Smooth muscle cell (in vitro differentiated cells): ENCODE data around the gene CLASRP. TPM values are rescaled to one million over a fixed set of nuclear protein-coding genes. Genes with fewer than 3 reads are reported as not detected.

Source experiments
- DNase-seq: peaks from one replicate; lab custom pipeline; 2025; ENCODE audit not compliant: unreplicated experiment; lab: John Stamatoyannopoulos, UW
- H2AFZ ChIP-seq: fragments of 200-600 bp; sonication (generic); 2 replicates; pipeline ENCODE4 v1.6.0; 2016; ENCODE audit warnings: antibody characterized with exemption, low read depth, mild to moderate bottlenecking
- H3F3A ChIP-seq: fragments of 200-600 bp; sonication (generic); 2 replicates; pipeline ENCODE4 v1.6.0; 2017; ENCODE audit warnings: antibody characterized with exemption, low read depth
- H3K27ac ChIP-seq: fragments of 200-600 bp; sonication (generic); 2 replicates; pipeline ENCODE4 v1.5.1; 2016; ENCODE audit warnings: low read depth, mild to moderate bottlenecking
- H3K27me3 ChIP-seq: fragments of 200-600 bp; sonication (generic); 2 replicates; pipeline ENCODE4 v1.6.1; 2016; ENCODE audit warnings: low read depth, mild to moderate bottlenecking
- H3K36me3 ChIP-seq: fragments of 200-600 bp; sonication (generic); 2 replicates; pipeline ENCODE4 v1.5.1; 2016; ENCODE audit warnings: low read depth
- H3K4me1 ChIP-seq: fragments of 200-600 bp; sonication (generic); 2 replicates; pipeline ENCODE4 v1.5.1; 2016; ENCODE audit warnings: low read depth
- H3K4me2 ChIP-seq: fragments of 200-600 bp; sonication (generic); 2 replicates; pipeline ENCODE4 v1.6.0; 2016; ENCODE audit warnings: mild to moderate bottlenecking
- H3K4me3 ChIP-seq: fragments of 200-600 bp; sonication (generic); 2 replicates; pipeline ENCODE4 v1.5.1; 2016; ENCODE audit warnings: mild to moderate bottlenecking
- H3K79me2 ChIP-seq: fragments of 200-600 bp; sonication (generic); 2 replicates; pipeline ENCODE4 v1.6.0; 2016; ENCODE audit warnings: low read depth, mild to moderate bottlenecking
- H3K9ac ChIP-seq: fragments of 200-600 bp; sonication (generic); 2 replicates; pipeline ENCODE4 v1.6.0; 2016; ENCODE audit warnings: low read depth
- H3K9me3 ChIP-seq: fragments of 200-600 bp; sonication (generic); replicated peaks from 2 replicates; pipeline ENCODE4 v1.5.1; 2016; ENCODE audit warnings: low read depth
- H4K20me1 ChIP-seq: fragments of 200-600 bp; sonication (generic); 2 replicates; pipeline ENCODE4 v1.6.0; 2016; ENCODE audit warnings: low read depth
- WGBS: methylation state at CpG from one replicate; pipeline ENCODE4 v1.1.7; 2016; ENCODE audit warnings: low lambda C conversion rate; 5-methylcytosine and 5-hydroxymethylcytosine counted together
- polyA plus RNA-seq: library from polyadenylated mRNA; unstranded; fragments of >200 nt; fragmentation: Nextera tagmentation; extraction: Ambion mirVana; gene quantifications from 2 replicates; pipeline ENCODE4 v1.2.1, GENCODE V29; 2016
- total RNA-seq: library from RNA; depleted of rRNA; stranded (reverse); fragments of >200 nt; gene quantifications from 2 replicates; pipeline ENCODE4 v1.2.3, GENCODE V29; 2014
- TF ChIP-seq, protein P1 (sequence below): fragments of 200-600 bp; sonication (generic); IDR thresholded peaks from 2 replicates; pipeline ENCODE4 v1.5.1; 2017; ENCODE audit warnings: borderline replicate concordance, mild to moderate bottlenecking, antibody characterized with exemption; ENCODE audit not compliant: insufficient read depth, poor library complexity, severe bottlenecking

CLASRP gene
- total and polyA plus RNA-seq, 2 experiments from 2014 or later = 24.3 to 34.6 TPM

DNA sequence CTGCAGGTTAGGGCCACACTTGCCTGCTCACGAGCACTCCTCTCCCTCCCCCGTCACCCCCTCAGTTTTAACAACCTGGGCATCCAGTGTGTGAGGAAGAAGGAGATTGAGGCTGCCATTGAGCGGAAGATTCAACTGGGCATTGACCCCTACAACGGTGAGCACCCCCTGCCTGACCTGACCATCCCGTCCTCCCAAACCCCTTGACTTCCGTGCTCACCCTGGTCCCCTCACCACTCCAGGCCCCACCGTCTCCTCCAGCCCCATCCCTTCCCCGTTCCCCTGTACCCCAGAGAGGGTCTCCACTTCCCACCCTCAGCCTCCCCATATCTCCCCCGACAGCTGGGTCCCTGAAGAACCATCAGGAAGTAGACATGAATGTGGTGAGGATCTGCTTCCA lies 13.6 kb upstream of the CLASRP start:
- Histone ChIP-seq H3K27me3 (no peaks in the 10 kb centered on the region), H3K36me3 (peaks cover 9% of the 10 kb centered on the region), H3F3A (no peaks in the 10 kb centered on the region), H3K4me1 (no peaks in the 10 kb centered on the region), H4K20me1 (no peaks in the 10 kb centered on the region), H2AFZ (no peak overlapping the region), H3K4me2 (no peak overlapping the region), H3K4me3 (no peak overlapping the region), H3K9ac (no peak overlapping the region), H3K79me2 (no peaks in the 10 kb centered on the region), H3K9me3 (no peaks in the 10 kb centered on the region), H3K27ac (no peak overlapping the region)
- 95% methylated on average over 9 of the region's 9 CpGs for WGBS
- TF ChIP-seq, protein P1, sequence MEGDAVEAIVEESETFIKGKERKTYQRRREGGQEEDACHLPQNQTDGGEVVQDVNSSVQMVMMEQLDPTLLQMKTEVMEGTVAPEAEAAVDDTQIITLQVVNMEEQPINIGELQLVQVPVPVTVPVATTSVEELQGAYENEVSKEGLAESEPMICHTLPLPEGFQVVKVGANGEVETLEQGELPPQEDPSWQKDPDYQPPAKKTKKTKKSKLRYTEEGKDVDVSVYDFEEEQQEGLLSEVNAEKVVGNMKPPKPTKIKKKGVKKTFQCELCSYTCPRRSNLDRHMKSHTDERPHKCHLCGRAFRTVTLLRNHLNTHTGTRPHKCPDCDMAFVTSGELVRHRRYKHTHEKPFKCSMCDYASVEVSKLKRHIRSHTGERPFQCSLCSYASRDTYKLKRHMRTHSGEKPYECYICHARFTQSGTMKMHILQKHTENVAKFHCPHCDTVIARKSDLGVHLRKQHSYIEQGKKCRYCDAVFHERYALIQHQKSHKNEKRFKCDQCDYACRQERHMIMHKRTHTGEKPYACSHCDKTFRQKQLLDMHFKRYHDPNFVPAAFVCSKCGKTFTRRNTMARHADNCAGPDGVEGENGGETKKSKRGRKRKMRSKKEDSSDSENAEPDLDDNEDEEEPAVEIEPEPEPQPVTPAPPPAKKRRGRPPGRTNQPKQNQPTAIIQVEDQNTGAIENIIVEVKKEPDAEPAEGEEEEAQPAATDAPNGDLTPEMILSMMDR = no peak
- DNase-seq = no peak

GRCh38 chr19:45027371-45027770 lies 11.5 kb upstream of the CLASRP start:
- Histone ChIP-seq H3K79me2 (no peaks in the 10 kb centered on the region), H3K9me3 (no peaks in the 10 kb centered on the region), H3K9ac (no peak overlapping the region), H3K27me3 (no peaks in the 10 kb centered on the region), H2AFZ (no peak overlapping the region), H3K4me3 (no peak overlapping the region), H3K27ac (no peak overlapping the region), H4K20me1 (no peaks in the 10 kb centered on the region), H3K4me2 (no peak overlapping the region), H3K36me3 (peaks cover 9% of the 10 kb centered on the region), H3K4me1 (no peaks in the 10 kb centered on the region), H3F3A (no peaks in the 10 kb centered on the region)
- 97% methylated on average over 2 of the region's 2 CpGs for WGBS
- TF ChIP-seq, protein P1 = no peak
- no peak for DNase-seq

DNA sequence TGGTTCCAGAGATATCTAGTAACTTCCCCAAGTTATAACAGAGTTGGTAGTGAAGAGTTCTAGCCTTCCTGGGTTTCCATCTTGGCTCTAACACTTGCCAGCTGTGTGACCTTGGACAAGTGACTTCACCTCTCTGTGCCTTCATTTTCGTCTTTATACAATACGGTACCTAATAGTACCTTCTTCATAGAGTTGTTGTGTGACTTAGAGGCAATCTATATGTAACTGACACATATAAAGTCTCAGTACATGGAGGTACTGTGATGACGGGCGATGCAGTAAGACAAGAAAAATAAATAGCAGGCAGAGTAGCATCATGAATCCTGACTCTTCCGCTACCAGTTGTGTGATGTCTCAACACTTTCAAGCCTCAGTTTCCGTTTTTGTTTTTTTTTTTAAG lies 8.0 kb upstream of the CLASRP start:
- Histone ChIP-seq H4K20me1 (no peaks in the 10 kb centered on the region), H3K9me3 (no peaks in the 10 kb centered on the region), H3K79me2 (no peaks in the 10 kb centered on the region), H3K27me3 (no peaks in the 10 kb centered on the region), H3K4me3 (no peak overlapping the region), H3K27ac (no peak overlapping the region), H3K4me1 (no peaks in the 10 kb centered on the region), H3K36me3 (peaks cover 15% of the 10 kb centered on the region), H3K4me2 (no peak overlapping the region), H3K9ac (no peak overlapping the region), H2AFZ (no peak overlapping the region), H3F3A (no peaks in the 10 kb centered on the region)
- WGBS = 94% methylated on average over 6 of the region's 6 CpGs
- TF ChIP-seq, protein P1 = no peak
- no peak for DNase-seq

GRCh38 chr19:45032421-45032820 lies 6.4 kb upstream of the CLASRP start:
- Histone ChIP-seq H3K36me3 (peaks cover 15% of the 10 kb centered on the region), H4K20me1 (no peaks in the 10 kb centered on the region), H3K4me1 (no peaks in the 10 kb centered on the region), H3K27ac (no peak overlapping the region), H3K9me3 (no peaks in the 10 kb centered on the region), H3K27me3 (no peaks in the 10 kb centered on the region), H2AFZ (no peak overlapping the region), H3K4me2 (no peak overlapping the region), H3K9ac (no peak overlapping the region), H3K4me3 (no peak overlapping the region), H3K79me2 (no peaks in the 10 kb centered on the region), H3F3A (no peaks in the 10 kb centered on the region)
- 95% methylated on average over 18 of the region's 18 CpGs for WGBS
- no peak for DNase-seq
- TF ChIP-seq, protein P1 = no peak
